T-helper 2 cell (primary cell): ENCODE measurements around the gene CBFA2T2.

Source experiments
- DNase-seq, 5 experiments: peaks; one replicate each; pipeline versions ENCODE4 v3.0.0 to v3.0.0-alpha.2; 2012 to 2022

CBFA2T2 gene

GRCh38 chr20:33576432-33577125, 86.7 kb downstream of the CBFA2T2 start:
- DNase-seq = no peak

- DNase-seq = no peak
These were observed 88.6 kb downstream of the CBFA2T2 start for GRCh38 chr20:33578510-33578909.

- DNase-seq = no peak
These were observed 93.2 kb downstream of the CBFA2T2 start for GRCh38 chr20:33583143-33583542.

- no peak for DNase-seq
These were observed 95.1 kb downstream of the CBFA2T2 start for GRCh38 chr20:33584976-33585375.

- no peak for DNase-seq
These were observed 95.5 kb downstream of the CBFA2T2 start for GRCh38 chr20:33585413-33585812.

- no peak for DNase-seq
These were observed 99.2 kb downstream of the CBFA2T2 start for GRCh38 chr20:33589059-33589458.

GRCh38 chr20:33591901-33592300, 102.0 kb downstream of the CBFA2T2 start:
- peak in 4 of 5 experiments; percentile 12 to 77 (median 44) for DNase-seq

- DNase-seq = no peak
These were observed 104.8 kb downstream of the CBFA2T2 start for GRCh38 chr20:33594743-33595142.

GRCh38 chr20:33600414-33600813, 110.5 kb downstream of the CBFA2T2 start:
- no peak for DNase-seq

- DNase-seq = no peak
These were observed 111.1 kb downstream of the CBFA2T2 start for GRCh38 chr20:33600981-33601380.

- DNase-seq = no peak
These were observed 112.0 kb downstream of the CBFA2T2 start for GRCh38 chr20:33601861-33602260.

- no peak for DNase-seq
These were observed 113.1 kb downstream of the CBFA2T2 start for GRCh38 chr20:33602826-33603590.

GRCh38 chr20:33604084-33604990, 114.4 kb downstream of the CBFA2T2 start:
- DNase-seq = no peak

- no peak for DNase-seq
These were observed 115.1 kb downstream of the CBFA2T2 start for GRCh38 chr20:33604991-33605370.

- no peak for DNase-seq
These were observed 116.3 kb downstream of the CBFA2T2 start for GRCh38 chr20:33606118-33606771.

GRCh38 chr20:33609504-33609903, 119.6 kb downstream of the CBFA2T2 start:
- no peak for DNase-seq

- no peak for DNase-seq
These were observed 121.2 kb downstream of the CBFA2T2 start for GRCh38 chr20:33611106-33611505.

GRCh38 chr20:33612001-33612400, 122.1 kb downstream of the CBFA2T2 start:
- no peak for DNase-seq

- DNase-seq = no peak
These were observed 132.0 kb downstream of the CBFA2T2 start for GRCh38 chr20:33621717-33622400.

GRCh38 chr20:33622705-33623365, 132.9 kb downstream of the CBFA2T2 start:
- DNase-seq = no peak

- peak in 2 of 5 experiments; percentile 41 to 60 for DNase-seq
These were observed 134.5 kb downstream of the CBFA2T2 start for GRCh38 chr20:33624399-33624798.
